Activated CD8-positive, alpha-beta T cell treated with anti-CD3 and anti-CD28 coated beads for 36 hours (primary cell): ENCODE results near the gene SUMO3. TPM values are rescaled to one million over a fixed set of nuclear protein-coding genes. Genes with fewer than 3 reads are reported as not detected.

ENCODE experiments used
- ATAC-seq: fragments of 200-7000 bp; cut with Tn5 transposase; one replicate; pipeline ENCODE4 v1.10.0; 2021; ENCODE audit warnings: mild to moderate bottlenecking, moderate library complexity
- CTCF ChIA-PET: fragments of 350-600 bp; sonication (Branson Sonifier 250); formaldehyde crosslinking; loops from one replicate; lab custom pipeline; 2021; ENCODE audit warnings: antibody characterized with exemption; lab: Charles Lee
- POLR2A ChIA-PET: fragments of 350-600 bp; sonication (Branson Sonifier 250); formaldehyde crosslinking; loops from one replicate; lab custom pipeline; 2021; ENCODE audit warnings: antibody characterized with exemption; lab: Charles Lee
- DNase-seq: peaks from one replicate; pipeline ENCODE4 v3.0.0-alpha.2; 2020
- H3K27ac Mint-ChIP-seq: one replicate; pipeline ENCODE4 v1.8.0; 2021; ENCODE audit warnings: mild to moderate bottlenecking, mixed read lengths
- H3K27me3 Mint-ChIP-seq: one replicate; pipeline ENCODE4 v1.8.0; 2021; ENCODE audit warnings: mixed read lengths
- H3K36me3 Mint-ChIP-seq: one replicate; pipeline ENCODE4 v1.8.0; 2021; ENCODE audit warnings: low read depth, mixed read lengths
- H3K4me1 Mint-ChIP-seq: one replicate; pipeline ENCODE4 v1.8.0; 2021; ENCODE audit warnings: low read depth, mixed read lengths
- H3K4me3 Mint-ChIP-seq: one replicate; pipeline ENCODE4 v1.8.0; 2021; ENCODE audit warnings: mild to moderate bottlenecking, moderate library complexity, mixed read lengths
- H3K9me3 Mint-ChIP-seq: one replicate; pipeline ENCODE4 v1.8.0; 2021; ENCODE audit warnings: mixed read lengths
- intact Hi-C: fragments of 100-400 bp; cut with micrococcal nuclease; formaldehyde crosslinking; loops from one replicate; pipeline ENCODE4 v1.10.0; 2022
- total RNA-seq, 2 experiments: library from RNA; stranded (reverse); gene quantifications; one replicate each; pipeline ENCODE4 v1.2.3, GENCODE V29; 2021
- TF ChIP-seq, protein P1 (sequence below): fragments of 200-600 bp; IDR thresholded peaks from one replicate; pipeline ENCODE4 v1.8.0; 2022; ENCODE audit warnings: antibody characterized with exemption, mild to moderate bottlenecking

The SUMO3 gene
- total RNA-seq, 2 experiments from 2014 or later = 69.8 to 72.9 TPM

DNA sequence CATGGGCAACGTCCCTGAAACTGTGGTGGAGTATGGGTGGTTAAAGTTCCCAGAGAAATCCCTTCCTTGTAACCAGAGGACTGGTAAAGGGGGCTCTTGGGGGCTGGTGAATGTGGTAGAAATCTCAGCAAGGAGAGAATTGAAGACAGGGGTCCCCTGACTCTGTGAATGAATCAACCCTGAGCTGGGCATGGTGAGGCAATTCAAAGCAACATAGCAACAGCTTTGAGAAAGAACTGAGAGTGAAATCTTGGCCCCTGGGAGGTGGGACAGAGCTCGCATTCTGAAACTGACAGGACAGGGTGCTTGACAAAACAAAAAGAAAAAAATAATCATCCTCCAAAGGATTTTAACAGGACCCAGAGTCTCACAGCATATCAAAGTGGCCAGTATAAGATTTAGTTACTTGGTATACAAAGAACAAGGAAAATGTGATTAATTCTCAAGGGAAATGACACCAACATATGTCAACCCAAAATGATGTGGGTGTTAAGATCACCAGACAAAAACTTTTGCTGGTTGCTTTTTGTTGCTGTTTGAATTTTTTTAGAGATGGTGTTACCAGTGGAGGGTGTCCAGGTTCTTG is 11.7 kb upstream of the SUMO3 start:
- DNase-seq (peak; percentile 40), ATAC-seq (peak; percentile 72)
- ChIA-PET CTCF (interaction anchor here (1.1 kb wide), 1 partner anchor 11 kb away, joined by 4 read pairs; no protein-coding TSS in a partner anchor), POLR2A (interaction anchor here (0.6 to 1.2 kb wide), 4 partner anchors 10 to 88 kb away, joined by 3 to 6 read pairs (median 4); no protein-coding TSS in a partner anchor)
- H3K9me3 Mint-ChIP-seq = peaks cover 12% of the 10 kb centered on the region
- H3K36me3 Mint-ChIP-seq = no peaks in the 10 kb centered on the region
- TF ChIP-seq, protein P1, sequence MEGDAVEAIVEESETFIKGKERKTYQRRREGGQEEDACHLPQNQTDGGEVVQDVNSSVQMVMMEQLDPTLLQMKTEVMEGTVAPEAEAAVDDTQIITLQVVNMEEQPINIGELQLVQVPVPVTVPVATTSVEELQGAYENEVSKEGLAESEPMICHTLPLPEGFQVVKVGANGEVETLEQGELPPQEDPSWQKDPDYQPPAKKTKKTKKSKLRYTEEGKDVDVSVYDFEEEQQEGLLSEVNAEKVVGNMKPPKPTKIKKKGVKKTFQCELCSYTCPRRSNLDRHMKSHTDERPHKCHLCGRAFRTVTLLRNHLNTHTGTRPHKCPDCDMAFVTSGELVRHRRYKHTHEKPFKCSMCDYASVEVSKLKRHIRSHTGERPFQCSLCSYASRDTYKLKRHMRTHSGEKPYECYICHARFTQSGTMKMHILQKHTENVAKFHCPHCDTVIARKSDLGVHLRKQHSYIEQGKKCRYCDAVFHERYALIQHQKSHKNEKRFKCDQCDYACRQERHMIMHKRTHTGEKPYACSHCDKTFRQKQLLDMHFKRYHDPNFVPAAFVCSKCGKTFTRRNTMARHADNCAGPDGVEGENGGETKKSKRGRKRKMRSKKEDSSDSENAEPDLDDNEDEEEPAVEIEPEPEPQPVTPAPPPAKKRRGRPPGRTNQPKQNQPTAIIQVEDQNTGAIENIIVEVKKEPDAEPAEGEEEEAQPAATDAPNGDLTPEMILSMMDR = no peak
- intact Hi-C loops = no loop called here
- peaks cover 18% of the 10 kb centered on the region for H3K4me1 Mint-ChIP-seq
- H3K27ac Mint-ChIP-seq = peak overlapping the region; percentile 66
- H3K27me3 Mint-ChIP-seq = no peaks in the 10 kb centered on the region
- H3K4me3 Mint-ChIP-seq = no peak overlapping the region

DNA sequence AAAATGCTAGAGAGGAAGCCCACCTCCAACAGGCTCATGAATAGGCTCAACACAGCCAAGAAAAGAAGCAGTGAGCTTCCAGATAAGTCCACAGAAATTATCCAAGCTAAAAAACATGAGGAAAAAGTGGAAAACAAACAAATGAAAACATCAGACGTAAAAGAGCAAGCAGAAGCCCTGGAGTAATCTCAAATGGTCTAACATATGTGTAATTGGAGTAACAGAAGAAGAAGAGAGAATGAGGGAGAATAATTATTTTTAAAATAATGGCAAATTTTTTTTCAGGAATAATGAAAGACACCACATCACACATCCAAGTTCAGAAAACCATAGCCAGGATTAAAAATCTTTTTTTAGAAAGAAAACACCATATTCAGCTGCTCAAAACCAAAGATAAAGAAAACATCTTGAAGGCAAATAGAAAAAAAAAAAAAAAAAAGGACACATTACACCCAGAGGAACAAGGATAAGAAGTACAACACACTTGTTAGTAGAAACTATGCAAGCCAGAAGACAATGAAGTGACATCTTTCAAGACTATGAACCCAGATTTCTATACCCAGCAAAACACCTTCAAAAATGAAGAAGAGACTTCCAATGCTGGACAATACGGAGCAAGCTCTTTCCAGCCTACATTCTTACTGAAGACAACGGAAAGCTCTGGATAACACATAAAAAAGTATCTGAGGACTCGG is 10.6 kb upstream of the SUMO3 start:
- peaks cover 16% of the 10 kb centered on the region for H3K9me3 Mint-ChIP-seq

DNA sequence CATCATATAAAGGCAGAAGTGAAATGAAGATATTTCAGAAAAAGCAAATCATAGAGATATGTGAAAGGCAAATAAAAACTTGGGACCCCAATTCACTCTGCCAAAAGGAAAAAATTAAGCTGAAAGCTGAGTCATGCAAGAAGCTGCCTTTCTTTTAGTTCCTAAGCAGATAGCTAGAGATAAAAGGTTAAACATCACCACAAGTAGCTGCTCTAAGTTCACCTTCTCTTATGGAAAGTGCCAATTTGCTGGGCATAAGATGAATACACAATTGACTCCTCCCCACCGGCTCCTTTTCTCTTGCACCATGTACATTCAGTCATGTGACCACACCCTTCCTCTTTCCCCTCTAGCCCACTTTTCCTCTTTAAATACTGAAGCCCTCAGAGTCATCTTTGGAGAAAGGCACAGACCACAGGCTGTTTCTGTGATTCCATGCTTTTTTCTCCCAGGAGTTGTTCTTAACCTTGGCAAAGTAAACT is 5.4 kb upstream of the SUMO3 start:
- Mint-ChIP-seq H3K27me3 (no peaks in the 10 kb centered on the region), H3K36me3 (no peaks in the 10 kb centered on the region), H3K4me1 (no peaks in the 10 kb centered on the region), H3K9me3 (peaks cover 30% of the 10 kb centered on the region), H3K27ac (no peak overlapping the region), H3K4me3 (no peak overlapping the region)
- ATAC-seq = no peak
- TF ChIP-seq, protein P1 = no peak
- ChIA-PET POLR2A (interaction anchor here (0.7 kb wide), 1 partner anchor 18 kb away, joined by 3 read pairs; no protein-coding TSS in a partner anchor), CTCF (interaction anchor here (1.3 to 1.8 kb wide), 3 partner anchors 19 to 30 kb away, joined by 3 to 8 read pairs (median 6); no protein-coding TSS in a partner anchor)
- intact Hi-C loops = no loop called here
- DNase-seq = no peak

More for the DNA sequence above, 10.6 kb upstream of the SUMO3 start:
- ChIA-PET POLR2A (interaction anchor here (0.6 to 1.2 kb wide), 4 partner anchors 9 to 89 kb away, joined by 3 to 6 read pairs (median 4); no protein-coding TSS in a partner anchor), CTCF (no interaction called here)
- Mint-ChIP-seq H3K36me3 (no peaks in the 10 kb centered on the region), H3K27ac (no peak overlapping the region), H3K27me3 (no peaks in the 10 kb centered on the region), H3K4me1 (peaks cover 18% of the 10 kb centered on the region), H3K4me3 (no peak overlapping the region)
- no peak for DNase-seq
- ATAC-seq = no peak
- intact Hi-C loops = no loop called here
- TF ChIP-seq, protein P1 = no peak

DNA sequence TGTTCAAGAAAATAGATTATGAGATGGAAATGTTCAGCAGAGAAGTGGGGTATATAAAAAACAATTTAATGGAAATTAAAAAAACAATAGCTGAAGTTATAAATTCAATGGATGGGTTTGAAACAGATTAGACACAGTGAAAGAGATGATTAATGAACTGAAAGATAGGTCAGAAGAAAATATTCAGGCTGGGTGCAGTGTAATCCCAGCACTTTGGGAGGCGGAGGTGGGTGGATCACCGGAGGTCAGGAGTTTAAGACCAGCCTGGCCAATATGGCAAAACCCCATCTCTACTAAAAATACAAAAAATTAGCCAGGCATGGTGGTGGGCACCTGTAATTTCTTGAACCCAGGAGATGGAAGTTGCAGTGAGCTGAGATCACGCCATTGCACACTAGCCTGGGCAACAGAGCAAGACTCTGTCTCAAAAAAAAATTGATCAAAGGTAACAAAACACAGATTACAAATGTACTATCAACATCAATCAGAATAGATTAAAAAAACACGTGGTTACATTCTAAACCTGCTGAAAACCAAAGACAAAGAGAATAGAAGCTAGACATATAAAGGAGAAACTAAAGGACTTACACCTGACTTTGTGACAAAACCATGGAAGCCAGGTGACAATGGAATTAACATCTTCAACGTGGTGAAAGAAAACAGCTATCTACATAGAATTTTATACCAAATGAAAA is 4.8 kb upstream of the SUMO3 start:
- H3K9me3 Mint-ChIP-seq = peaks cover 25% of the 10 kb centered on the region
- TF ChIP-seq, protein P1 = no peak
- CTCF ChIA-PET = interaction anchor here (1.3 to 1.8 kb wide), 3 partner anchors 19 to 29 kb away, joined by 3 to 8 read pairs (median 6); no protein-coding TSS in a partner anchor
- ATAC-seq (no peak), DNase-seq (no peak)
- H3K4me3 Mint-ChIP-seq = no peak overlapping the region
- intact Hi-C loops = no loop called here
- H3K27ac Mint-ChIP-seq = no peak overlapping the region
- H3K4me1 Mint-ChIP-seq = no peaks in the 10 kb centered on the region
- POLR2A ChIA-PET = interaction anchor here (0.6 to 0.7 kb wide), 2 partner anchors 18 to 874 kb away, joined by 3 read pairs; no protein-coding TSS in a partner anchor
- H3K36me3 Mint-ChIP-seq = no peaks in the 10 kb centered on the region
- no peaks in the 10 kb centered on the region for H3K27me3 Mint-ChIP-seq
